Stimulated activated CD4-positive, alpha-beta T cell treated with anti-CD3 and anti-CD28 coated beads, Interleukin-2, amount 100 ng/mL, for 24 hours (primary cell): Measurements from ENCODE around the gene YTHDC1.
"Not testable (repeated sequence)": the region's sequence is repeated elsewhere in the genome, so short reads cannot be mapped to it uniquely, and the experiment has no call there.

Experiments
- DNase-seq, 2 donors: peaks; one replicate each; pipeline ENCODE4 v3.0.0-alpha.2; 2020

YTHDC1 gene

DNA sequence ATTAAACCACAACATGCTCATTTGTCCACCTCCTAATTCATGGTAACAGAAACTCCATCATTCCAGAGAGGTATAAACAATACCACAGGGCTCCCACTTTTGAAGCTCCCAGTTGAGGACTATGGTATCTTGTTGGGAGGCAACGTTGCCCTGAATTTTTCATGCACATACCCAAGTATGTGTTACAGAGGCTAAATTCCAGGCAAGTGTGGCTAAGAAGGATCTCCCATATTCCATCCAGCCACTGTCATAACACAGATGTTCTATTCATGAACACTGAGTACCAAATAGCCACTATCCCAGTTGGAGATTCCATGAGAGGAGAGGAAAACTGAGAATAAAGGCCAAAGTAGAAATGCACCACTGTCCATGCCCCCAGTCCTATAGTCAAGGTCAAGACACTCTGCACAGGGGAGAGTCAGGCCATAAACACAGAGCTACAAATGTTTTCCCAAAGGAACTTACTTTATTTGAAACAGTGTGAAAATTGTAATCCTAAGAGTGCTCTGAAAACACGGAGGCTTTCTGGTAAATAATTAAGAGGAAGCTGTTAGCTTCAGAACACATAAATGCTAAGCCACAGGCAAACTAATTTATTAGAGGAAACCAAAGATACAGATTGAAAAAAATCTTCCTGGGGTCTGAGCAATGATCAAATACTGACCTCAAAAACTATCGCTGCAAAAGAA lies 62.0 kb downstream of the YTHDC1 start:
- DNase-seq: no peak

GRCh38 chr4:68283714-68284113 lies 66.2 kb downstream of the YTHDC1 start:
- no peak for DNase-seq

- DNase-seq: no peak
These were observed 66.8 kb downstream of the YTHDC1 start for GRCh38 chr4:68283095-68283494.

DNA sequence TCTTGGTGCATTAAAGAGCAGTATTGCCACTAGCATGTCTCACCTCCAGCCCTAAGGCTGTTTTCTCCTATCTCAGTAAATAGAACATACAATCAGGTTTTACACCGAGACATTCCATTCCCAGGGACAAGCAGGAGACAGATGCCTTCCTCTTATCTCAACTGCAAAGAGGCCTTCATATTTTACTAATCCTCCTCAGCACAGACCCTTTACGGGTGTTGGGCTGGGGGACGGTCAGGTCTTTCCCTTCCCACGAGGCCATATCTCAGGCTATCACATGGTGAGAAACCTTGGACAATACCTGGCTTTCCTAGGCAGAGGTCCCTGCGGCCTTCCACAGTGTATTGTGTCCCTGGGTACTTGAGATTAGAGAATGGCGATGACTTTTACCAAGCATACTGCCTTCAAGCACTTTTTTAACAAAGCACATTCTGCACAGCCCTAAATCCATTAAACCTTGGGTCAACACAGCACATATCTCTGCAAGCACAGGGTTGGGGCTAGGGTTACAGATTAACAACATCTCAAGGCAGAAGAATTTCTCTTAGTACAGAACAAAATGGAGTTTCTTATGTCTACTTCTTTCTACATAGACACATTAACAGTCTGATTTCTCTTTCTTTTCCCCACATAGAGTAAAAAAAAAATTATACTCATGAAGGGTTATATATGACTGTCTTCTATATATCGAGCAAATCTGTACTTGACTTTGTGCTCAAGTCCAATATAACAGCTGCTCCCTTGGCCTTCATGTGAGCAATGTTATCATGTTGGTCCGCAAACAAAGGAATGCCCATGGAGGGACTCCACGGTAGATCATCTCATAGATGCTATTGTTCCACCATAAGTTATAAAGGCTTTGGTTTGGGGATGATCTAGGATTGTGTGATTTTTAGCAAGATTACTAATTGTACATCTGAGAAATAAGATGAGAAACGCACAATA lies 67.8 kb downstream of the YTHDC1 start:
- DNase-seq: not testable (repeated sequence)

- no peak for DNase-seq
These were observed 71.9 kb downstream of the YTHDC1 start for GRCh38 chr4:68278029-68278428.

DNA sequence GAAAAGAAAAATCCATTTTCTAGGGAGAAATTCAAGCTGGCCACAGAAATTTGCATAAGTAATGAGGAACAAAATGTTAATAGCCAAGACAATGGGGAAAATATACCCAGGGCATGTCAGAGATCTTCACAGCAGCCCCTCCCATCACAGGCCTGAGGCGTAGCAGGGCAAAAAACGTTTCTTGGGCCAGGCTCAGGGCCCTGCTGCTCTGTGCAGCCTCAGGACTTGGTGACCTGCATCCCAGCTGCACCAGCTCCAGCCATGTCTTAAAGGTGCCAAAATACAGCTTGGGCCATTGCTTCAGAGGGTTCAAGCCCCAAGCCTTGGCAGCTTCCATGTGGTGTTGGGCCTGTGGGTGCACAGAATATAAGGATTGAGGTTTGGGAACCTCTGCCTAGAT lies 72.3 kb downstream of the YTHDC1 start:
- no peak for DNase-seq

GRCh38 chr4:68272860-68273259 lies 77.0 kb downstream of the YTHDC1 start:
- DNase-seq: no peak

DNA sequence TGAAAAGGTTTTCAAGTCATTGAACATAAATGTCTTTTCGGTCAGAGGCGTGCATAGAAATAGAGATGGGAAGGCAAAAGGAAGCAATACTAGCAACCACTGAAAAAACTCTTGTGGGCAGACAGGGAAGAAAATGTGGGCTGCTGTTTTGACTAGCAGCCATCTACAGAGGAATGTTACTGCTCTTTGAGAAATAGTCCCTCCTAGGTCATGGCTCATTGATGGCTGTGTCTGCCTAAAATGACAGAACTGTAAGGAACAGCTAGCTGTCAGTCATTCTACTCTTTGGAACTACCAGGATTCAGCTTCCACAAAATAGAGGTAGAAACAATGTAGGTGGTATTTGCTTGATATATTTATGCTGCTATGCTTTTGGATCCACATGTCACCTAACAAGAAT lies 77.5 kb downstream of the YTHDC1 start:
- no peak for DNase-seq

DNA sequence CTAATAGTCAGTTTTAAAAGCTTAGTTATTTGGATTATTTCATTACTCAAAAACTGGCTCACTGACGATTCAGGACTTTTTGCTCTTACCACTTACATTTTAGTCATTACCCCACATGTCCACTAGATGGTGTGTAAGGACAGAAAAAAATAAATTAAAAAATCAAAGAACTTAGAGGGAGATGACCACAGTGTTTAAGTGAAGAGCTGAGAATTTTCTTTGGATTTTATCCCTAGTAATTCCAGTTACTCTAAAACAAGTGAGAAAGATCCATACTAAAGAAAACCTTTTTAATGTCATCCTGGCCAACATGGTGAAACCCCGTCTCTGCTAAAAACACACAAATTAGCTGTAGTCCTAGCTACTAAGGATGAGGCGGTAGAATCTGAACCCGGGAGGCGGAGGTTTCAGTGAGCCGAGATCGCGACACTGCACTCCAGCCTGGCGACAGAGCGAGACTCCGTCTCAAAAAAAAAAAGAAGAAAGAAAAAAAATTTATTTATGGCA lies 78.0 kb downstream of the YTHDC1 start:
- no peak for DNase-seq

GRCh38 chr4:68267433-68267944 lies 82.4 kb downstream of the YTHDC1 start:
- DNase-seq: no peak

DNA sequence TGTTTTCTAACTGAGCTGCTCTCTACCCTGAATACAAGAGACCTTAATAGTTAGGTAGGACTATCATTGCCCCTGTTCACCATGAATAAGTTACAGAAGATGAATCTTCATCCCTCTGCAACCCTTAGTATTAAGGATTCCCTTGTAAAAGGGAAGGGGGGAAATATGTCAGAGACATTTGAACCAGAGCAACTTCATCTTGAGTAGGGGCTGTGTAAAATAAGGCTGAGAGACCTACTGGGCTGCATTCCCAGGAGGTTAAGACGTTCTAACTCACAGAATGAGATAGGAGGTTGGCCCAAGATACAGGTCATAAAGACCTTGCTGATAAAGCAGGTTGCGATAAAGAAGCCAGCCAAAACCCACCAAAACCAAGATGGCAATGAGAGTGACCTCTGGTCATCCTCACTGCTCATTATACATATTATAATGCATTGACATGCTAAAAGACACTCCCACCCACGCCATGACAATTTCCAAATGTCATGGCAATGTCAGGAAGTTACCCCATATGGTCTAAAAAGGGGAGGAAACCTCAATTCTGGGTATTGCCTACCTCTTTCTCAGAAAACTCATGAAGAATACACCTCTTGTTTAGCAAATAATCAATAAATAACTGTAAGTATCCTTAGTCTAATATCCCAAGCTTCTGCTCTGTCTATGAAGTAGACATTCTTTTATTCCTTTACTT lies 84.9 kb downstream of the YTHDC1 start:
- no peak for DNase-seq
